ENCODE results near the gene MACO1.

MACO1 gene

DNA sequence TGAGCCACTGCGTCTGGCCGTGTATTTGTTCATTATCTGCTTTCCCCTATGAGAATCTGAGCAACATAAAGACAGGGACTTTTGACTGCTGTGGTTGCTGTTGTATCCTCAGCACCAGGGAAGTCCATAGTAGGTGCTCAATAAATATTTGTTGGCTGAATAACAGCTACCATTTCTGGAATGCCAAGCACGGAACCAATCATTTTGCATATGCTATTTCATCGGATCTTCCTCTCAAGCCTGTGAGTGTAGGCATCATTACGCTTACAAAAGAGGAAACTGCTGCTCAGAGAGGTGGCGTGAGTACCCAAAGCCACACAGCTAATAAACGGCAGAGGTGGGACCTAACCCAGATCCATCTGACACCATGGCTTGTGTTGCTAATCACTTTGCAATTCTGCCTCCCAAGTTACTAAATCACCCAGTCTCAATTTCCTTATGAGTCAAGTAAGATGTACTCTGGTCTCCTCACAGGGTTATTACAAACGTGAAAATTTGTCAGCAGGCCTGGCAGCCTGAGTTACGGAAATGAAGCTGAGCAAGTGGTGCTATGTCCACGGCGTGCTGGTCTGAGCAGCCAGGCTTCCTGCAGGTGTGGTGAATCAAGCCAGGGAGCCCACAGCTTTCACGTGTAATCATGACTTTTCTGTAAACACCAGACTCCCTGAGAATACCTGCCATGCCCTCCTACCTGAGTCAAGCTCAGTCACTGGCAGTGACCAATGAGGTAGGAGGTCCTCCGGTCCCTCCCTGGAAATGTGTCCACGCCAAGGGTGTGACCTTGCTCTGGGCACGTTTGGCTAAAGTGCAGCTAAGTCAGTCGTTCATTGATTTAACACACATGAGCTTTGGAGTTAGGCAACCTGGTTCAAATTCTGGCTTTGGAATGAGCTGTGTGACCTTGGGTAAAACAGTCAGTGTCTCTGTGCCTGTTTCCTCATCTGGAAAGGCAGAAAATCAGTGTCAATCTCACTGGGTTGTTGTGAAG is 5.3 kb upstream of the MACO1 start:
- no peak overlapping the region for H3K4me3 ChIP-seq (ENCODE audit: low read depth, low read length)
- H3K27me3 ChIP-seq (ENCODE audit: control insufficient read depth, insufficient read depth, low read length), result peaks cover 8% of the 10 kb centered on the region
- no peaks in the 10 kb centered on the region for H3K4me1 ChIP-seq (ENCODE audit: control insufficient read depth, insufficient read depth, low read length)
- H3K27ac ChIP-seq (ENCODE audit: low read depth, low read length), result no peak overlapping the region
- no peaks in the 10 kb centered on the region for H3K36me3 ChIP-seq (ENCODE audit: control insufficient read depth, insufficient read depth, low read length)
- no peak overlapping the region for H3K9ac ChIP-seq (ENCODE audit: low read depth, low read length)
- no peaks in the 10 kb centered on the region for H3K9me3 ChIP-seq (ENCODE audit: control insufficient read depth, insufficient read depth, low read length)

DNA sequence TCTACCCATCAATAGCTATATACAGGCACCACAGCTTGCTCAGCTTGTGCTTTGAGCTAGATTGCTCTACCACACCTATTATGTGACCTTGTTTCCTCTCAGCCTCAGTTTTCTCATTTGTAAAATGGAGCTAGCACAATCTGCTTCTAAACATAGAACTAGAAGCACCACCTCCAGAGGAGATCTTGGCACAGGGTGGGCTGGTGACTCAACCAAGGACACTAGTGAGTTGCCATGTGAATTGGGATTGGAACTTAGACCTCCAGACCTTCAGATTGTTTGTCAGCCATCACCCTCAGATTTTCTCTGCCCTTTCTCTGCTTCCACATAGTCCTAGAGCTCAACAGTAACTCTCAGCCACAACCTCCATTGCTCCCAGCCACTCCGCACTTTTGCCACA is 3.0 kb upstream of the MACO1 start:
- Histone ChIP-seq H3K36me3 (ENCODE audit: control insufficient read depth, insufficient read depth, low read length) (no peaks in the 10 kb centered on the region), H3K9me3 (ENCODE audit: control insufficient read depth, insufficient read depth, low read length) (no peaks in the 10 kb centered on the region), H3K27me3 (ENCODE audit: control insufficient read depth, insufficient read depth, low read length) (peaks cover 8% of the 10 kb centered on the region), H3K9ac (ENCODE audit: low read depth, low read length) (no peak overlapping the region), H3K27ac (ENCODE audit: low read depth, low read length) (no peak overlapping the region), H3K4me3 (ENCODE audit: low read depth, low read length) (no peak overlapping the region), H3K4me1 (ENCODE audit: control insufficient read depth, insufficient read depth, low read length) (peaks cover 4% of the 10 kb centered on the region; the same call in 1 of the 2 replicates)

DNA sequence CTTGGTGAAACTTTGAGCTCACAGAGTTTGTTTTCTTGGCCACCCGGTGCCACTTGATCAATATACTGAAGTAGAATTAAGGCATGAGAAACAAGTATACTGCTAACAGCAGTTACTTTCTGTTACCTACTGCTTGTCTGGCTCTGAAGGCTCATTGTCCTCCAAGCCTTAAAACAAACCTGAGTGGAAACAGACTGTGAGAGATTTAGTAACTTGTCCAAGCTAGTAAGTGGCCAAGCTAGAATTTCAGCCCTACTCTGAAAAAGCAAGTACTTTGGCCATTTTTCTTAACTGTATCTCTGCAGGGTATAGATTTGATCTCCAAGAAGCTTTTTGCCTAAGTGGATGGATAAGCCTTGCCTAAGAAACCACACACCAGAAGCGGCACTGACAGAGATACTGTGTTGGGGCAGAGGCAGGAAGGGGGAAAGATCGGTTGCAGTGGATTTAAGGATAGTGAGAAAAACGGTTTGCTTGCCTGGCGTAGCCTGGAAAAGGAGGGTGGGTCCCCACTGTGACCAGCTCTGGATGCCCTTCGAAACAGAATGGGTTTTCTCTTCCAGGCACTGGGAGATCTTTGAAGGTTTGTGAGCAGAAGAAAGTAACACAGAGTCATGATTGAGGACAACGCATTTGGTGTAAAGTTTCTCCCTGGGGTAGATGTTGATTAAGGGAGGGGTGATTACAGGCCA is 2.1 kb upstream of the MACO1 start:
- Histone ChIP-seq H3K9ac (ENCODE audit: low read depth, low read length) (no peak overlapping the region), H3K36me3 (ENCODE audit: control insufficient read depth, insufficient read depth, low read length) (no peaks in the 10 kb centered on the region)

DNA sequence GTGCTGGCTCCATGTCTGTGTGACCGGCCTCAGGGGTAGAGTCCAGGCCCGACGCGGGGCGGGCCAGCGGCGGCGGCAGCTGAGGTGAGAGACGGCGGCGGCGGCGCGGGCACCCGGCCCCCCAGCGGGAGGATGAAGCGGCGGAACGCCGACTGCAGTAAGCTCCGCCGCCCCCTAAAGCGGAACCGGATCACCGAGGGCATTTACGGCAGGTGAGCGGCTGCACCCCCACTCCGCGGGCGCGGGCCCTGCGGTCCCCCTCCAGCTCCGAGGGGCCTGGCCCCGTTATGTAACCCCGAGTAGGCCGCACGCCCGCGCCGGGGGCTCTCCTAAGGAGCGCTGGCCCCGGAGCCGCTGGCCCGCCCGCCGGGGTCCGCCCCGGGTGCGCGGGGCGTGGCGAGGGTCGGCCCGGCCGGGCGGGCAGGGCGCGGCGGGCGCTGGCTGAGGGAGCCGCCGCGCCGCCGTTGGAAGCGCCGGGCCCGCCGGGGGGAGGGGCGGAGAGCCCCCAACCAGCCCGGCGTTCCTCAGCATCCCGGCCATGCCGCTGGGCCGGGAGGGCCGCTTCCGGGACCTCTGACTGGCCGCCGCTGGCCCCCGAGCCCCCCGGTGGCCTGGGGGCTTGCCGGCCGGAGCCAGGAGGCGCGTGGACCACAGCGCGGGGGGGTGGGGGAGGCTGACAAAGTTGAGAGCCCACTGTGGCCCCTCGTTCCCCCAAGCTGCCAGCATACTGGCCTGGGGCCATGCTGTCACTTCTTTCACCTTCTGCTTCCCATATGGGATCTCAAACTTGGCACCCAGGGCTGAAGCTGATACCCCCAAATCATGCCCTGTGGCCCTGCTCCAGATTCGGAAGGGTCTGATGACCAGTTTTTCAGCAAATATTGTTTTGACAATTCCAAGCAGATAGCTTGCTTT is 527 bp downstream of the MACO1 start:
- Histone ChIP-seq H3K9ac (ENCODE audit: low read depth, low read length) (peak overlapping the region; percentile 58; the same call in 1 of the 2 replicates), H3K36me3 (ENCODE audit: control insufficient read depth, insufficient read depth, low read length) (no peaks in the 10 kb centered on the region), H3K9me3 (ENCODE audit: control insufficient read depth, insufficient read depth, low read length) (no peaks in the 10 kb centered on the region), H3K27ac (ENCODE audit: low read depth, low read length) (peak overlapping the region; percentile 71), H3K4me3 (ENCODE audit: low read depth, low read length) (peak overlapping the region; percentile 70), H3K27me3 (ENCODE audit: control insufficient read depth, insufficient read depth, low read length) (peaks cover 8% of the 10 kb centered on the region), H3K4me1 (ENCODE audit: control insufficient read depth, insufficient read depth, low read length) (peaks cover 4% of the 10 kb centered on the region; the same call in 1 of the 2 replicates)

More for the DNA sequence above, 2.1 kb upstream of the MACO1 start:
- H3K4me3 ChIP-seq (ENCODE audit: low read depth, low read length), result no peak overlapping the region
- H3K27ac ChIP-seq (ENCODE audit: low read depth, low read length), result no peak overlapping the region
- peaks cover 4% of the 10 kb centered on the region; the same call in 1 of the 2 replicates for H3K4me1 ChIP-seq (ENCODE audit: control insufficient read depth, insufficient read depth, low read length)
- H3K9me3 ChIP-seq (ENCODE audit: control insufficient read depth, insufficient read depth, low read length), result no peaks in the 10 kb centered on the region
- peaks cover 8% of the 10 kb centered on the region for H3K27me3 ChIP-seq (ENCODE audit: control insufficient read depth, insufficient read depth, low read length)

DNA sequence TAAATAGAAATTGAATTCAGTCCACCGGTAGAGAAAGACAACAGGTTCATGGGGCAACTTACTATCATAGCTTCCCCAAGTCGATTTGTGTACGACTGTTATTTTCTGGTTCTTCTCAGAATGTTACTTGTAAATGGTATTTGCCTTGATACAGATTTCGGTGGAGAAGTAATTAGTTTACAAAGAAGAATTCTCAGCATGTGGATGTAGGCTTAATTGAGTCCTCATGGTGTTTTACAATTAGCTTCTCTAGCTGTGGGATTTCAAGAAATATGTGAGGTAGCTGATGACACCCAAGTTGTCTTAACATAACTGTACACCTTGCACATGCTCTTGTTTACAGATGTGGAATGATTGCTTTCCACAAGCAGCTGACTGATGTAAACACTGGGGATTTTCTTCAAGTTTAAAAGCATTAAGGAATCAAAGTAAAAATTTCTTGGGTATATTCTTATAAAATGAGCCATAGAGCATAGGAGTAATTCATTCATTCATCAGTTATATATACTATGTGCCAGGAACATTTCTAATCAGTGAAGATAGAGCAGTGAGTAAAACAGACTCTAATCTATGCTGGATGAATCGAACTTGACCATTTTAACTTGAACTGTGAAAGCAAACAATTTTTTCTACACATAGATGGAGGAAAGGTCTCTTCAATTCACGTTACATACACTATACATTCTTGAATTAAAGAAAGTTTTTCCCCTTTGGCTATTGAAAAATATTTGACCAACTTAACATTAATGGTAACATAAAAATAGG is 1.4 kb downstream of the MACO1 start:
- H3K4me1 ChIP-seq (ENCODE audit: control insufficient read depth, insufficient read depth, low read length), result peaks cover 4% of the 10 kb centered on the region; the same call in 1 of the 2 replicates
- H3K9ac ChIP-seq (ENCODE audit: low read depth, low read length), result no peak overlapping the region
- no peak overlapping the region for H3K27ac ChIP-seq (ENCODE audit: low read depth, low read length)
- H3K4me3 ChIP-seq (ENCODE audit: low read depth, low read length), result peak overlapping the region; percentile 70
- H3K27me3 ChIP-seq (ENCODE audit: control insufficient read depth, insufficient read depth, low read length), result peaks cover 8% of the 10 kb centered on the region
- H3K36me3 ChIP-seq (ENCODE audit: control insufficient read depth, insufficient read depth, low read length), result no peaks in the 10 kb centered on the region
- H3K9me3 ChIP-seq (ENCODE audit: control insufficient read depth, insufficient read depth, low read length), result no peaks in the 10 kb centered on the region

DNA sequence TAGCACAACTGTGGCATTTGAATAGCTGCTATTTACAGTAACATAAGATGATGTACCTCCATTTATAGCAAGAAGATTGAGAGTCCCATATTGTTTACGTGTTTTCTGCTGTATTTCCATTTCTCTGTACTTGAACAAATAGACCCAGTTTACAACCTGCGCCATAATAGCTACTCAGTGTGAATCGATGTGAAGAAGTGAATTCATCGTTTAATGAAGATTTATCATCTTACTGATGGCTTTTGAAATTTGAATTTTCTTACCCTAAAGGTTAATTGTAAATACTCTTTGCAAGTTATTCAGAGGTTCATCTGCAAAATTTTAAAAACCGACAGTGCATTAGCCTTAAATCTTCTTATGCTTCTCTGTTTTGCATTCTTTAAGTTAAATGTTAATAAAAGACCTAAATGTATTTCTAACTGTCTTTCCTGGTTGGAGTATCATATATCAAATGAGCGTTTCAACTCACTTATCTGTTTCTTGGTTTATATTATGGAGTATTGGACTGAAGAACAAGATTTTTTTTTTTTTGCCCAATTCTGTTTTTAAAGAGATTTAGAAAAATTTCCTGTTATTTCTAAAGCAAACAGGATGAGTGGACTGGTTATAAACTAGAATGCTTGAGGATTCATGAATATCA is 2.2 kb downstream of the MACO1 start:
- H3K27ac ChIP-seq (ENCODE audit: low read depth, low read length), result no peak overlapping the region
- peaks cover 8% of the 10 kb centered on the region for H3K27me3 ChIP-seq (ENCODE audit: control insufficient read depth, insufficient read depth, low read length)
- no peak overlapping the region for H3K9ac ChIP-seq (ENCODE audit: low read depth, low read length)
- peaks cover 4% of the 10 kb centered on the region; the same call in 1 of the 2 replicates for H3K4me1 ChIP-seq (ENCODE audit: control insufficient read depth, insufficient read depth, low read length)
- no peaks in the 10 kb centered on the region for H3K9me3 ChIP-seq (ENCODE audit: control insufficient read depth, insufficient read depth, low read length)
- no peaks in the 10 kb centered on the region for H3K36me3 ChIP-seq (ENCODE audit: control insufficient read depth, insufficient read depth, low read length)
- H3K4me3 ChIP-seq (ENCODE audit: low read depth, low read length), result no peak overlapping the region

DNA sequence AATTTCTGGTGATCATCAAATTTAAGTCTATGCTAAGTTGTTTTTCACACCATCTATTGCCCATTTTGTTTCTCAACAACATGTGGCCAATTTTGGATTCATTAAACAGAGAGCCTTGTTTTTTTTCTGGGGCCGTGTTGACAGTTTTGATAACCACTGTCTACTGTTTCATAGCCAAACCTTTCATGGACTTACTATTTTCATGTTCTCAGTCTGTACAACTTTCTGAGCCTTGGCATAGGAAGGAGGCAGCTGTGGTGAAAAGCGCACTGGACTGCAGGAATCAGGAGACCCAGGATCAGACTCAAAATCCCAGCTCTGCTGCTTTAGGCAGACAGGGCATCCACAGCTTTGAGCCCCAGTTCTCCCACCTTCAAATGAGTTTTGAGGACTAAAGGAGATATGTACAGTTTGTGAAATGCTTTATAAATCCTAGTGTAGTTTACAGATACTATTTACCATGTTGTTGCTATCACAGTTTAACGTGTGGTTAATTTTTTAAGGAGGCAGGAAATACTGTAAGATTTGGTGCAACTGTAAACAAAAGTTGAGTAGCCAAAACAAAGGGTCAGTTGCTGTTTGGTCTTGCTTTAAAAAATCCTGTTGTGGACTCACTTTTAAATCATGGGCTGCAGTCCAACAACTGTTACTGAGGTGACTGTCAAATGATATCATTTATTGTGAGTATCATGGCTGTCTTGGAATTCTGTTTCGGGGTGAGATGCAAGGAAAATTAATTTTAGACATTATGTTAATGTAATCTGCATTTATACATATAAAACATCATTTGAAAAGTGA is 2.9 kb downstream of the MACO1 start:
- Histone ChIP-seq H3K9me3 (ENCODE audit: control insufficient read depth, insufficient read depth, low read length) (no peaks in the 10 kb centered on the region), H3K36me3 (ENCODE audit: control insufficient read depth, insufficient read depth, low read length) (no peaks in the 10 kb centered on the region), H3K4me3 (ENCODE audit: low read depth, low read length) (no peak overlapping the region), H3K9ac (ENCODE audit: low read depth, low read length) (no peak overlapping the region), H3K27me3 (ENCODE audit: control insufficient read depth, insufficient read depth, low read length) (peaks cover 7% of the 10 kb centered on the region), H3K27ac (ENCODE audit: low read depth, low read length) (no peak overlapping the region), H3K4me1 (ENCODE audit: control insufficient read depth, insufficient read depth, low read length) (peaks cover 4% of the 10 kb centered on the region; the same call in 1 of the 2 replicates)

DNA sequence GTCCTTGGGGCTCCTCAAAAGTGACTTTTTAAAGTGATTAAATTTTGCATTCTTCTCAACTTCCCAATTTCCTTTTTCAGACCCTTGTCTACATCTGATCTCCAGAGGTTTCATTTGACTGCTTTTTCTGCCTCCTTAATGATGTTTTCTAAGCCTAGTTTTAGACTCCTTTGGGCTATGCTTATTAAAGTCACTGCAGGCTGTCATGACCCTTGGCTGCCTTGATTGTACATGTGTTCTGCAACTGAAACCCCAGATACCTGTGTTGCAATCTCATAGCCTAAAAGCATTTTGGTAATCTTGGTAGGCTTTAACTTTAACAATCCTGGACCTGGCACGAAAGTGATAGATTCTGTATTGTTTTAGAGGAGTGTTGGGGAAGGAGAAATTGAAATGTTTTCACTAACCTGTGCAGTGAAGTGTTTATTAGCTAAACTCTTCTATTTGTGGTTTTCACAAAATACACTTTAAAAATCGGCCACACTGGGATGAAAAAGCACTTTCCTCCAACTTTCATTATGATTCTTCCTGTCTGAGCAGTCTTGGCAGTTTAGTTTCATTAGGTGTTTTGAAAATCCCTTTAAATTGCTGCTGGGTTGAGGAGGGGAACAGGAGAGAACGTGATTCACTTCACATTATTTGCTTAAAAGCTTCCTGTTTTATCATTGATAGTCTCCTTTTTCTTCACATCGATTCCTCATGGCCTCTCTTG is 4.9 kb downstream of the MACO1 start:
- no peaks in the 10 kb centered on the region for H3K36me3 ChIP-seq (ENCODE audit: control insufficient read depth, insufficient read depth, low read length)
- H3K4me3 ChIP-seq (ENCODE audit: low read depth, low read length), result no peak overlapping the region
- H3K9ac ChIP-seq (ENCODE audit: low read depth, low read length), result no peak overlapping the region
- no peak overlapping the region for H3K27ac ChIP-seq (ENCODE audit: low read depth, low read length)
- H3K4me1 ChIP-seq (ENCODE audit: control insufficient read depth, insufficient read depth, low read length), result peaks cover 4% of the 10 kb centered on the region; the same call in 1 of the 2 replicates
- no peaks in the 10 kb centered on the region for H3K9me3 ChIP-seq (ENCODE audit: control insufficient read depth, insufficient read depth, low read length)
- H3K27me3 ChIP-seq (ENCODE audit: control insufficient read depth, insufficient read depth, low read length), result no peaks in the 10 kb centered on the region

DNA sequence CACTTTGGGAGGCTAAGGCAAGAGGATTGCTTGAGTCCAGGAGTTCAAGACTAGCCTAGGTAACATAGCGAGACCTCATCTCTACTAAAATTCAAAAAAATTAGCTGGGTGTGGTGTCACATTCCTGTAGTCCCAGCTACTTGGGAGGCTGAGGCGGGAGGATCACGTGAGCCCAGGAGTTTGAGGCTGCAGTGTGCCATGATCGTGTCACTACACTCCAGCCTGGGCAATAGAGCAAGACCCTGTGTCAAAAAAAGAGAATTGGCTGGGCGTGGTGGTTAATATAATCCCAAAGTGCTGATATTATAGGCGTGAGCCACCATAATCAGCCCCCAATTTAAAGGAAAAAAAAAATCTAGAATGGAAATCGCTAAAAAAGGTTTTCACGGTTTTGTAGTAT is 7.0 kb downstream of the MACO1 start:
- no peaks in the 10 kb centered on the region for H3K27me3 ChIP-seq (ENCODE audit: control insufficient read depth, insufficient read depth, low read length)
- no peaks in the 10 kb centered on the region for H3K9me3 ChIP-seq (ENCODE audit: control insufficient read depth, insufficient read depth, low read length)
- no peaks in the 10 kb centered on the region for H3K36me3 ChIP-seq (ENCODE audit: control insufficient read depth, insufficient read depth, low read length)
- no peaks in the 10 kb centered on the region for H3K4me1 ChIP-seq (ENCODE audit: control insufficient read depth, insufficient read depth, low read length)
- no peak overlapping the region for H3K9ac ChIP-seq (ENCODE audit: low read depth, low read length)
- H3K4me3 ChIP-seq (ENCODE audit: low read depth, low read length), result no peak overlapping the region
- H3K27ac ChIP-seq (ENCODE audit: low read depth, low read length), result no peak overlapping the region

Measured in HUES48 (cell line).